ENCODE results near the gene UBAC2.

The UBAC2 gene

DNA sequence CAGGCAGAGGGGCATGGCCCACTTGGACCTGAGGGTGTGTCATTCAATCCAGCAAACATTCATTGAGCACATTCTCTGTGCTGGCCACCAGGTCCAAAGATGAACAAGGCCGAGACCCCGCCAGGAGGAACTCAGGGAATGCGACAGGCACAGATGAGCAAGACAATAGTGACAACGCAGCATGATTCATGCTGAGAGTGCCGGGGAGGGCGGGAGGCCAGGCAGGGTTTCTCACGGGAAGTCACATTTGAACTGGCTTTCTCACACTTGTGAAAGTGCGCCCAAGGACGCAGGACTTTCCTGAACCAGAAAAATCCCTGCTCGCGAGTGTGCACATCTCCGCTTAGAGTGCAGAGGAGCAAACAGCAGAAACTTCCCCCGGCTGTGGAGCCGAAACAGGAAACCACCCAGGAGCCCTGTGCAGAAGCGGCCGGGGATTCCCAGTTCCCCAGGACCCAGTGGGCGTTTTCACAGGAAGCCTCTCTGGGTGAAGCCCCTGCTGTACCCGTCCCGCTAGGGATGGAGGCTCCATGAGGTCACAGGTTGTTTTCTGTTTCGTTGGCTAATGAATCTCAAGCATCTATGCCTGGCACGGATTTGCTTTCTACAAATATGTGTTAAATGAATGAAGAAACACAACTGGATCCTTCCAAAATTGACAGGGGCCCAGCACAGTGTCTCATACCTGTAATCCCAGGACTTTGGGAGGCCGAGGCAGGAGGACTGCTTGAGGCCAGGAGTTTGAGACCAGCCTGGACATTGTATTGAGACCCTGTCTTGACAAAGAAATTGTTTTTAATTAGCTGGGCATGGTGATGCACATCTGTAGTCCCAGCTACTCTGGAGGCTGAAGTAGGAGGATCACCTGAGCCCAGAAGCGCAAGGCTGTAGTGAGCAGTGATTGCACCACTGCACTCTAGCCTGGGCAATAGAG lies 232.2 kb downstream of the UBAC2 start:
- no peak for TF ChIP-seq ESRRG (CRISPR knock-in tag; IDR thresholded peaks at IDR 0.05)
- TF ChIP-seq CSDC2 (CRISPR knock-in tag; IDR thresholded peaks at IDR 0.05) = no peak
- no peak for TF ChIP-seq ZFP3 (CRISPR knock-in tag; IDR thresholded peaks at IDR 0.05)
- no peak for TF ChIP-seq TSHZ2 (CRISPR knock-in tag; IDR thresholded peaks at IDR 0.05)
- no peak for TF ChIP-seq PATZ1 (CRISPR knock-in tag; IDR thresholded peaks at IDR 0.05; ENCODE audit: borderline replicate concordance)
- peak; percentile 41 for ATAC-seq

- TF ChIP-seq GLIS3 (CRISPR knock-in tag; IDR thresholded peaks at IDR 0.05) = no peak
- TF ChIP-seq RARB (CRISPR knock-in tag; IDR thresholded peaks at IDR 0.05) = no peak
- TF ChIP-seq ARNTL (CRISPR knock-in tag; IDR thresholded peaks at IDR 0.05; ENCODE audit: borderline replicate concordance, low read depth) = no peak
- TF ChIP-seq CREB5 (CRISPR knock-in tag; IDR thresholded peaks at IDR 0.05; ENCODE audit: low read depth) = no peak
- TF ChIP-seq PPARA (CRISPR knock-in tag; IDR thresholded peaks at IDR 0.05; ENCODE audit: borderline replicate concordance) = no peak
- TF ChIP-seq, protein P1, sequence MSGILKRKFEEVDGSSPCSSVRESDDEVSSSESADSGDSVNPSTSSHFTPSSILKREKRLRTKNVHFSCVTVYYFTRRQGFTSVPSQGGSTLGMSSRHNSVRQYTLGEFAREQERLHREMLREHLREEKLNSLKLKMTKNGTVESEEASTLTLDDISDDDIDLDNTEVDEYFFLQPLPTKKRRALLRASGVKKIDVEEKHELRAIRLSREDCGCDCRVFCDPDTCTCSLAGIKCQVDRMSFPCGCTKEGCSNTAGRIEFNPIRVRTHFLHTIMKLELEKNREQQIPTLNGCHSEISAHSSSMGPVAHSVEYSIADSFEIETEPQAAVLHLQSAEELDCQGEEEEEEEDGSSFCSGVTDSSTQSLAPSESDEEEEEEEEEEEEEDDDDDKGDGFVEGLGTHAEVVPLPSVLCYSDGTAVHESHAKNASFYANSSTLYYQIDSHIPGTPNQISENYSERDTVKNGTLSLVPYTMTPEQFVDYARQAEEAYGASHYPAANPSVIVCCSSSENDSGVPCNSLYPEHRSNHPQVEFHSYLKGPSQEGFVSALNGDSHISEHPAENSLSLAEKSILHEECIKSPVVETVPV (CRISPR knock-in tag; IDR thresholded peaks at IDR 0.05) = no peak
- TF ChIP-seq SNAI2 (CRISPR knock-in tag; IDR thresholded peaks at IDR 0.05) = no peak
- TF ChIP-seq ISL1 (CRISPR knock-in tag; IDR thresholded peaks at IDR 0.05) = no peak
- no peak for TF ChIP-seq PATZ1 (CRISPR knock-in tag; IDR thresholded peaks at IDR 0.05; ENCODE audit: borderline replicate concordance)
- no peak for TF ChIP-seq ZC3H10 (CRISPR knock-in tag; IDR thresholded peaks at IDR 0.05)
- no peak for TF ChIP-seq ESRRG (CRISPR knock-in tag; IDR thresholded peaks at IDR 0.05)
- TF ChIP-seq OSR1 (CRISPR knock-in tag; IDR thresholded peaks at IDR 0.05) = no peak
- TF ChIP-seq POU6F1 (CRISPR knock-in tag; IDR thresholded peaks at IDR 0.05; ENCODE audit: borderline replicate concordance, low read depth) = no peak
- no peak for TF ChIP-seq TOX (CRISPR knock-in tag; IDR thresholded peaks at IDR 0.05; ENCODE audit: borderline replicate concordance)
- no peak for TF ChIP-seq BACH2 (CRISPR knock-in tag; IDR thresholded peaks at IDR 0.05; ENCODE audit: borderline replicate concordance)
- TF ChIP-seq ZFP30 (CRISPR knock-in tag; IDR thresholded peaks at IDR 0.05) = no peak
- ATAC-seq = no peak
Observed at GRCh38 chr13:99433543-99434075, 233.0 kb downstream of the UBAC2 start.
